Measurements from ENCODE around the gene GOLGA6A. TPM values are rescaled to one million over a fixed set of nuclear protein-coding genes. Genes with fewer than 3 reads are reported as not detected.

GOLGA6A gene
- total and polyA plus RNA-seq, 2 of the 8 experiments (the other 6 are each of a cell fraction or from before 2014, with no cell fraction given): 0.80 to 1.0 TPM

GRCh38 chr15:74055804-74056203, 26.5 kb downstream of the GOLGA6A start (continued):
- TF ChIP-seq, protein P1, sequence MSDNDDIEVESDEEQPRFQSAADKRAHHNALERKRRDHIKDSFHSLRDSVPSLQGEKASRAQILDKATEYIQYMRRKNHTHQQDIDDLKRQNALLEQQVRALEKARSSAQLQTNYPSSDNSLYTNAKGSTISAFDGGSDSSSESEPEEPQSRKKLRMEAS (IDR thresholded peaks at IDR 0.05): no peak
- TF ChIP-seq BACH1 (IDR thresholded peaks at IDR 0.05; ENCODE audit: low read length) (no peak), PHF8 (conservative IDR thresholded peaks at IDR 0.05; ENCODE audit: low read depth, low read length) (no peak), ZNF274 (IDR thresholded peaks at IDR 0.05; ENCODE audit: borderline replicate concordance, extremely low read depth, low read length) (no peak), CEBPB (IDR thresholded peaks at IDR 0.05; ENCODE audit: low read depth, low read length) (no peak), FOSL1 (IDR thresholded peaks at IDR 0.05; ENCODE audit: insufficient read depth, low read depth, low read length) (no peak), KDM4A (IDR thresholded peaks at IDR 0.05; ENCODE audit: low read depth, low read length, severe bottlenecking) (no peak), BRCA1 (IDR thresholded peaks at IDR 0.05; ENCODE audit: low read depth, low read length) (no peak), SIN3A (conservative IDR thresholded peaks at IDR 0.05 in 1 of 2, IDR thresholded peaks at IDR 0.05 in 1 of 2; ENCODE audit: low read depth in 1 of 2, low read length in 2 of 2) (no peak)
- TF ChIP-seq, protein P2, sequence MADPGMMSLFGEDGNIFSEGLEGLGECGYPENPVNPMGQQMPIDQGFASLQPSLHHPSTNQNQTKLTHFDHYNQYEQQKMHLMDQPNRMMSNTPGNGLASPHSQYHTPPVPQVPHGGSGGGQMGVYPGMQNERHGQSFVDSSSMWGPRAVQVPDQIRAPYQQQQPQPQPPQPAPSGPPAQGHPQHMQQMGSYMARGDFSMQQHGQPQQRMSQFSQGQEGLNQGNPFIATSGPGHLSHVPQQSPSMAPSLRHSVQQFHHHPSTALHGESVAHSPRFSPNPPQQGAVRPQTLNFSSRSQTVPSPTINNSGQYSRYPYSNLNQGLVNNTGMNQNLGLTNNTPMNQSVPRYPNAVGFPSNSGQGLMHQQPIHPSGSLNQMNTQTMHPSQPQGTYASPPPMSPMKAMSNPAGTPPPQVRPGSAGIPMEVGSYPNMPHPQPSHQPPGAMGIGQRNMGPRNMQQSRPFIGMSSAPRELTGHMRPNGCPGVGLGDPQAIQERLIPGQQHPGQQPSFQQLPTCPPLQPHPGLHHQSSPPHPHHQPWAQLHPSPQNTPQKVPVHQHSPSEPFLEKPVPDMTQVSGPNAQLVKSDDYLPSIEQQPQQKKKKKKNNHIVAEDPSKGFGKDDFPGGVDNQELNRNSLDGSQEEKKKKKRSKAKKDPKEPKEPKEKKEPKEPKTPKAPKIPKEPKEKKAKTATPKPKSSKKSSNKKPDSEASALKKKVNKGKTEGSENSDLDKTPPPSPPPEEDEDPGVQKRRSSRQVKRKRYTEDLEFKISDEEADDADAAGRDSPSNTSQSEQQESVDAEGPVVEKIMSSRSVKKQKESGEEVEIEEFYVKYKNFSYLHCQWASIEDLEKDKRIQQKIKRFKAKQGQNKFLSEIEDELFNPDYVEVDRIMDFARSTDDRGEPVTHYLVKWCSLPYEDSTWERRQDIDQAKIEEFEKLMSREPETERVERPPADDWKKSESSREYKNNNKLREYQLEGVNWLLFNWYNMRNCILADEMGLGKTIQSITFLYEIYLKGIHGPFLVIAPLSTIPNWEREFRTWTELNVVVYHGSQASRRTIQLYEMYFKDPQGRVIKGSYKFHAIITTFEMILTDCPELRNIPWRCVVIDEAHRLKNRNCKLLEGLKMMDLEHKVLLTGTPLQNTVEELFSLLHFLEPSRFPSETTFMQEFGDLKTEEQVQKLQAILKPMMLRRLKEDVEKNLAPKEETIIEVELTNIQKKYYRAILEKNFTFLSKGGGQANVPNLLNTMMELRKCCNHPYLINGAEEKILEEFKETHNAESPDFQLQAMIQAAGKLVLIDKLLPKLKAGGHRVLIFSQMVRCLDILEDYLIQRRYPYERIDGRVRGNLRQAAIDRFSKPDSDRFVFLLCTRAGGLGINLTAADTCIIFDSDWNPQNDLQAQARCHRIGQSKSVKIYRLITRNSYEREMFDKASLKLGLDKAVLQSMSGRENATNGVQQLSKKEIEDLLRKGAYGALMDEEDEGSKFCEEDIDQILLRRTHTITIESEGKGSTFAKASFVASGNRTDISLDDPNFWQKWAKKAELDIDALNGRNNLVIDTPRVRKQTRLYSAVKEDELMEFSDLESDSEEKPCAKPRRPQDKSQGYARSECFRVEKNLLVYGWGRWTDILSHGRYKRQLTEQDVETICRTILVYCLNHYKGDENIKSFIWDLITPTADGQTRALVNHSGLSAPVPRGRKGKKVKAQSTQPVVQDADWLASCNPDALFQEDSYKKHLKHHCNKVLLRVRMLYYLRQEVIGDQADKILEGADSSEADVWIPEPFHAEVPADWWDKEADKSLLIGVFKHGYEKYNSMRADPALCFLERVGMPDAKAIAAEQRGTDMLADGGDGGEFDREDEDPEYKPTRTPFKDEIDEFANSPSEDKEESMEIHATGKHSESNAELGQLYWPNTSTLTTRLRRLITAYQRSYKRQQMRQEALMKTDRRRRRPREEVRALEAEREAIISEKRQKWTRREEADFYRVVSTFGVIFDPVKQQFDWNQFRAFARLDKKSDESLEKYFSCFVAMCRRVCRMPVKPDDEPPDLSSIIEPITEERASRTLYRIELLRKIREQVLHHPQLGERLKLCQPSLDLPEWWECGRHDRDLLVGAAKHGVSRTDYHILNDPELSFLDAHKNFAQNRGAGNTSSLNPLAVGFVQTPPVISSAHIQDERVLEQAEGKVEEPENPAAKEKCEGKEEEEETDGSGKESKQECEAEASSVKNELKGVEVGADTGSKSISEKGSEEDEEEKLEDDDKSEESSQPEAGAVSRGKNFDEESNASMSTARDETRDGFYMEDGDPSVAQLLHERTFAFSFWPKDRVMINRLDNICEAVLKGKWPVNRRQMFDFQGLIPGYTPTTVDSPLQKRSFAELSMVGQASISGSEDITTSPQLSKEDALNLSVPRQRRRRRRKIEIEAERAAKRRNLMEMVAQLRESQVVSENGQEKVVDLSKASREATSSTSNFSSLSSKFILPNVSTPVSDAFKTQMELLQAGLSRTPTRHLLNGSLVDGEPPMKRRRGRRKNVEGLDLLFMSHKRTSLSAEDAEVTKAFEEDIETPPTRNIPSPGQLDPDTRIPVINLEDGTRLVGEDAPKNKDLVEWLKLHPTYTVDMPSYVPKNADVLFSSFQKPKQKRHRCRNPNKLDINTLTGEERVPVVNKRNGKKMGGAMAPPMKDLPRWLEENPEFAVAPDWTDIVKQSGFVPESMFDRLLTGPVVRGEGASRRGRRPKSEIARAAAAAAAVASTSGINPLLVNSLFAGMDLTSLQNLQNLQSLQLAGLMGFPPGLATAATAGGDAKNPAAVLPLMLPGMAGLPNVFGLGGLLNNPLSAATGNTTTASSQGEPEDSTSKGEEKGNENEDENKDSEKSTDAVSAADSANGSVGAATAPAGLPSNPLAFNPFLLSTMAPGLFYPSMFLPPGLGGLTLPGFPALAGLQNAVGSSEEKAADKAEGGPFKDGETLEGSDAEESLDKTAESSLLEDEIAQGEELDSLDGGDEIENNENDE (IDR thresholded peaks at IDR 0.05; ENCODE audit: insufficient replicate concordance, low read length): no peak

Data from H1 (cell line).